Measurements from ENCODE around the gene GPR156. TPM values are rescaled to one million over a fixed set of nuclear protein-coding genes. Genes with fewer than 3 reads are reported as not detected.

GPR156 gene
- total RNA-seq, 1 donor from 2014 or later = 0.48 TPM

GRCh38 chr3:120193554-120193953 lies 91.5 kb downstream of the GPR156 start:
- no peaks in the 10 kb centered on the region for H3K4me1 Mint-ChIP-seq (ENCODE audit: unreplicated experiment)
- TF ChIP-seq CTCF (IDR thresholded peaks at IDR 0.05) = no peak
- H3K27ac Mint-ChIP-seq (ENCODE audit: unreplicated experiment) = no peak overlapping the region
- peaks cover 4% of the 10 kb centered on the region for H3K9me3 Mint-ChIP-seq (ENCODE audit: unreplicated experiment)
- H3K27me3 Mint-ChIP-seq (ENCODE audit: unreplicated experiment) = no peaks in the 10 kb centered on the region
- H3K36me3 Mint-ChIP-seq (ENCODE audit: unreplicated experiment) = no peaks in the 10 kb centered on the region
- no peak for DNase-seq (ENCODE audit: extremely low spot score, unreplicated experiment)
- H3K4me3 Mint-ChIP-seq (ENCODE audit: unreplicated experiment) = no peak overlapping the region

DNA sequence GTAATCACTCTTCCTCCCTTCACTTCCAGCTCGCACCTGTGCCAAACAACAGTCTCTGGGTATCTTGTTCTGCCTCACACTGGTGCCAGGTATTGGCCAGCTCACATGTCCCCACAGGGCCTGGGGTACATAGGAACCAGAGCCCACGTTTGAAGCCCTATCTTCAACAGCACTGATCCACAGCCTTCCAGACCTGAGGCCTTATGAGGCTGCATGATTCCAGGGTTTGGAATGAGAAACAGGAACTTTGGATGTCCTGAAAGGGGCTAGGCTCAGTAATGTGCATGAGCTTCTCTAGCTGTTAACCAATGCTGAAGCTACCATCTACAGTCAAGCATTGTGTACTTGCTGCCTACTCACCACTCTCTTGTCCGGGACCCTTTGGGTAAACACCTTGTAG lies 92.4 kb downstream of the GPR156 start:
- peaks cover 7% of the 10 kb centered on the region for H3K4me1 Mint-ChIP-seq (ENCODE audit: unreplicated experiment)
- no peak for DNase-seq (ENCODE audit: extremely low spot score, unreplicated experiment)
- no peaks in the 10 kb centered on the region for H3K27me3 Mint-ChIP-seq (ENCODE audit: unreplicated experiment)
- H3K27ac Mint-ChIP-seq (ENCODE audit: unreplicated experiment) = no peak overlapping the region
- peaks cover 4% of the 10 kb centered on the region for H3K9me3 Mint-ChIP-seq (ENCODE audit: unreplicated experiment)
- no peaks in the 10 kb centered on the region for H3K36me3 Mint-ChIP-seq (ENCODE audit: unreplicated experiment)
- H3K4me3 Mint-ChIP-seq (ENCODE audit: unreplicated experiment) = no peak overlapping the region
- TF ChIP-seq CTCF (IDR thresholded peaks at IDR 0.05) = no peak

DNA sequence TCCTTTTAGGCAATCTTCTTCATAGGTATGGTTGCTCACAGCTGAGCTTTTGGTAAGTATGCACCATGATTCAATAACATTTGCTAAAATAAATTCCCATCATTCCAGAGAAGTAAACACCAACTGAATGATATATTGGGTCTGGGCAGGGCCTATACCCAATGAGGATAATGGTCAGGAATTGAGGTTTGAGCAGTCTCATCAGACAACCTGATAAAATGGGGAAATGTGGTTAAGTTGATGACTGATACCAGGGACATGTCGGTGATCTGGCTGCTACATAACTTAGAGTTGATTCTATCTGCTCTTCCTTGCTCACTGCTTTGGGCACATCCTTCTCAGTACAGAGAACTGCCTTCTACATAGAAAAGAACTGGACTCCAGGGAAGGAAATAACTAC lies 92.9 kb downstream of the GPR156 start:
- H3K27ac Mint-ChIP-seq (ENCODE audit: unreplicated experiment) = no peak overlapping the region
- DNase-seq (ENCODE audit: extremely low spot score, unreplicated experiment) = no peak
- H3K4me3 Mint-ChIP-seq (ENCODE audit: unreplicated experiment) = no peak overlapping the region
- H3K27me3 Mint-ChIP-seq (ENCODE audit: unreplicated experiment) = no peaks in the 10 kb centered on the region
- H3K9me3 Mint-ChIP-seq (ENCODE audit: unreplicated experiment) = peaks cover 4% of the 10 kb centered on the region
- no peak for TF ChIP-seq CTCF (IDR thresholded peaks at IDR 0.05)
- H3K36me3 Mint-ChIP-seq (ENCODE audit: unreplicated experiment) = no peaks in the 10 kb centered on the region
- H3K4me1 Mint-ChIP-seq (ENCODE audit: unreplicated experiment) = peaks cover 10% of the 10 kb centered on the region

DNA sequence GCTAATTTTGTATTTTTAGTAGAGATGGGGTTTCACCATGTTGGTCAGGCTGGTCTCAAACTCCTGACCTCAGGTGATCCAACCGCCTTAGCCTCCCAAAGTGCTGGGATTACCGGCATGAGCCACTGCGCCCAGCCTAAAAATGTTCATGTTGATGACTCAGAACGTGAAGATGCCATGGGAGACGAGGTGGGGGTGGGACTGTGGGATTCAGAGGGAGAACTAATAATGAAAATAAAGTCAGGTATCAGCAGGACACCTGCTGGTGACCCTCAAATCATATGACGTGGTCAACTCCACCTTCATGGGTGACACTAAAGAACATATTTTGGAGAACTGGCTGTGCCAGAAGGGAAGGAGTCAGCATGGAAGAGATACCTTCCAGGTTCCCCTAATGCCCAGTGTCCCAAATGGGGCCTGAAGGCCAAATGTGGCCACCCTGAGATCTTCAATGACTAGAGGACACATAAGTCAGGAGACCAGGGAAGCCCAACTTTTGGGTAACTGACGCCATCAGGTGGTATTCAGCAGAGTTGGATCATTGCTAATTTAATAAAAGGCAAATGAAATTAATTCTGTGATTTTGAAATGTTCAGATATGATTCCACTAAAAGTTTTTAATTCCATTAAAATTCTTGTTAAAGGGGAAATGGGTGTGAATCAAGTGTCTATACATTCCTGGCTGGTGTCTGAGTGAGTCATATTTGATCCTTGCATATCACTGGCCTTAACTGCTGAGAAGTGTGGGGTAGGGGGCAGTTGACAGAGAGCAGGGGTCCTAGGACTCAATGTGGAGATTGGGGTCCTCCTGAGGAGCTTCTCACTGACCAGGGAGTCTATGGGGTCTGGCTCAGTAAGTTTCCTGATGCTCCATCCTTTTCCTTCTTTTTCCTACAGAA lies 102.2 kb downstream of the GPR156 start:
- H3K4me3 Mint-ChIP-seq (ENCODE audit: unreplicated experiment) = no peak overlapping the region
- no peaks in the 10 kb centered on the region for H3K9me3 Mint-ChIP-seq (ENCODE audit: unreplicated experiment)
- peak; percentile 48 for DNase-seq (ENCODE audit: extremely low spot score, unreplicated experiment)
- no peaks in the 10 kb centered on the region for H3K36me3 Mint-ChIP-seq (ENCODE audit: unreplicated experiment)
- H3K27me3 Mint-ChIP-seq (ENCODE audit: unreplicated experiment) = no peaks in the 10 kb centered on the region
- H3K4me1 Mint-ChIP-seq (ENCODE audit: unreplicated experiment) = peaks cover 24% of the 10 kb centered on the region
- peak overlapping the region; percentile 5 for H3K27ac Mint-ChIP-seq (ENCODE audit: unreplicated experiment)
- peak; percentile 60 for TF ChIP-seq CTCF (IDR thresholded peaks at IDR 0.05)

DNA sequence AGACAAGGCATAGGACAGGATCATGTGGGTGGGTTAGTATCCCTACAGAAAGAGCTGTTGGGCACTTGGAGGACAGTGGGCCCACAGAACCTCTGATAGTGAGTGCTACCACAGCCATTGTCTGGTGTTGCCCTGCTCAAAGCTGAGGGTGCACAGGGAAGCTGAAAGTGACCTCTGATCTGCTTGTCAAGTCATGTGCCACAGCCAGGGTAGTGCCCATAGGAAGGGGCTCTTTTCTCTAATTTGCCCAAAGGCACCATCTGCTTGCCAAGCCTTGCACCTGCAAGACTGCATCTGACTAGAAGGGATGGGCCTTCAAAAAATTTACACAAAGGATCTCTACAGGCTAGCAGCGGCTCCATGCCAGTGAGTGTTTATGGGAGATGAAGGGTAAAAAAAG lies 103.4 kb downstream of the GPR156 start:
- Mint-ChIP-seq H3K27me3 (ENCODE audit: unreplicated experiment) (no peaks in the 10 kb centered on the region), H3K4me3 (ENCODE audit: unreplicated experiment) (no peak overlapping the region), H3K9me3 (ENCODE audit: unreplicated experiment) (no peaks in the 10 kb centered on the region), H3K27ac (ENCODE audit: unreplicated experiment) (no peak overlapping the region), H3K4me1 (ENCODE audit: unreplicated experiment) (peaks cover 30% of the 10 kb centered on the region), H3K36me3 (ENCODE audit: unreplicated experiment) (no peaks in the 10 kb centered on the region)
- DNase-seq (ENCODE audit: extremely low spot score, unreplicated experiment) = peak; percentile 68
- TF ChIP-seq CTCF (IDR thresholded peaks at IDR 0.05) = no peak

Data from osteocyte (in vitro differentiated cells).